ENCODE results near the gene PCDHGA2.

DNA sequence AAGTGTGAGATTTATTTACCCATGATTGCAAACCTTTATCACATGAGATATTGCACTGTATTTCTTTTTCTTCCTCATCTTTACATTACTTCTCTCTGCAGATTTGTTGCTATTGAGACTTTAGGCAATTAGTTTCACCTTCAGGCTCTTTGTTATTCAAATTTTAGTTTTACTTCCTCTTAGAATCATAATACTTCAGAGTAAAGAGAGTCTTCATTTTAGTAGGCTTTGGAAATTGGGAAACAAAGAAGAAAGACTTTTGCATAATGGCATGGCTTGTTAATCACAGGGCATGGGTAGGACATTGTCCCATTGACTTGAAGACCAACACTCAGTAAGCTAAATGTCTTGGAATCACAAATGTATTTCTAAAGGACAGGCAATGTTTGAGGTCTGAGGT is 24.2 kb downstream of the PCDHGA2 start:
- TF ChIP-seq, protein P1, sequence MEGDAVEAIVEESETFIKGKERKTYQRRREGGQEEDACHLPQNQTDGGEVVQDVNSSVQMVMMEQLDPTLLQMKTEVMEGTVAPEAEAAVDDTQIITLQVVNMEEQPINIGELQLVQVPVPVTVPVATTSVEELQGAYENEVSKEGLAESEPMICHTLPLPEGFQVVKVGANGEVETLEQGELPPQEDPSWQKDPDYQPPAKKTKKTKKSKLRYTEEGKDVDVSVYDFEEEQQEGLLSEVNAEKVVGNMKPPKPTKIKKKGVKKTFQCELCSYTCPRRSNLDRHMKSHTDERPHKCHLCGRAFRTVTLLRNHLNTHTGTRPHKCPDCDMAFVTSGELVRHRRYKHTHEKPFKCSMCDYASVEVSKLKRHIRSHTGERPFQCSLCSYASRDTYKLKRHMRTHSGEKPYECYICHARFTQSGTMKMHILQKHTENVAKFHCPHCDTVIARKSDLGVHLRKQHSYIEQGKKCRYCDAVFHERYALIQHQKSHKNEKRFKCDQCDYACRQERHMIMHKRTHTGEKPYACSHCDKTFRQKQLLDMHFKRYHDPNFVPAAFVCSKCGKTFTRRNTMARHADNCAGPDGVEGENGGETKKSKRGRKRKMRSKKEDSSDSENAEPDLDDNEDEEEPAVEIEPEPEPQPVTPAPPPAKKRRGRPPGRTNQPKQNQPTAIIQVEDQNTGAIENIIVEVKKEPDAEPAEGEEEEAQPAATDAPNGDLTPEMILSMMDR (IDR thresholded peaks at IDR 0.05; ENCODE audit: insufficient read depth, low read length) = no peak
- TF ChIP-seq POLR2AphosphoS5 (IDR thresholded peaks at IDR 0.05; ENCODE audit: low read depth) = no peak

Data from HL-60 (cell line).